ENCODE data around the gene CARNS1. TPM values are rescaled to one million over a fixed set of nuclear protein-coding genes. Genes with fewer than 3 reads are reported as not detected.

Gene CARNS1
- total RNA-seq, 2 experiments from 2014 or later, result 0.76 to 1.1 TPM

DNA sequence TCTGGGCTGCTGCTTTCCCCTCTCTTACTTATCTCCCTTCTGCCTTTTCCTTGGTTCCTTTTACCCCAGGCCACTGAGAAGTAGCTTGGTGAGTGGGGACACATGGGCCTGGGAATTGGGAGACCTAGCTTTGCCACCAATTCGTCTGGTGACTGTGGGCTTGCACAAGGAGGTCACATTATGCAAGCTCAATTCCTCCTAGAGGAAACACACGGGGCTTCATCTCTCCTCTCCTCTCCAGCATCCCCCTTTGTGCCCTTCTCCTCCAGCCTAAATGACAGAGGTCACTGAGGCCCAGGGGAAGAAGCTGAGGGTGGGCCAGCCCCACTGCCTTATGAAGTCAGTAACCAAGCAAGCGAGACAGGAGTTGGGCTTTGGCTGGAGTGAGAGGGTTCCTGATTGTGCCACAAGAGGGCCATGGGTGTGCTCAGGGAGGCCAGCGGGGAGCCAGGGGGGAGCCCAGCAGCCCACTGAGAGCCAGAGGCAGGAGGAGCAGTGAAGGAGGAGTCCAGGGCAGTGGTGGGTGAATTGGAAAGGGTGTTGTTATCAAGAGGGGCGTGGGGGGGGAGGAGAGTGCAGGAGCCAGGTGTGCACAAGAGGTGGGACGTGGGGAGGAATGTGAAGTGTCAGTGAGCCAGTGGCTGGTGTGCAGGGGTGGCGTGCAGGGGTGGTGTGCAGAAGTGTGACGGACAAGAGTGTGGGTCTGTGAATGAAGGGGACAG lies 44.1 kb upstream of the CARNS1 start:
- ChIA-PET CTCF (interaction anchor here (0.6 to 35.2 kb wide), 5 partner anchors 10 to 110 kb away, joined by 5 to 847 read pairs (median 6); partner anchors contain the start of gene POLD4), POLR2A (interaction anchor here (1.1 to 6.1 kb wide), 4 partner anchors 8 to 17 kb away, joined by 3 to 85 read pairs (median 4); partner anchors contain the start of gene POLD4)
- Mint-ChIP-seq H3K27ac (no peak overlapping the region), H3K27me3 (peaks cover 65% of the 10 kb centered on the region), H3K4me1 (peaks cover 54% of the 10 kb centered on the region), H3K9me3 (no peaks in the 10 kb centered on the region), H3K36me3 (ENCODE audit: low read depth) (no peaks in the 10 kb centered on the region), H3K4me3 (peak overlapping the region; percentile 64)
- no peak for DNase-seq

DNA sequence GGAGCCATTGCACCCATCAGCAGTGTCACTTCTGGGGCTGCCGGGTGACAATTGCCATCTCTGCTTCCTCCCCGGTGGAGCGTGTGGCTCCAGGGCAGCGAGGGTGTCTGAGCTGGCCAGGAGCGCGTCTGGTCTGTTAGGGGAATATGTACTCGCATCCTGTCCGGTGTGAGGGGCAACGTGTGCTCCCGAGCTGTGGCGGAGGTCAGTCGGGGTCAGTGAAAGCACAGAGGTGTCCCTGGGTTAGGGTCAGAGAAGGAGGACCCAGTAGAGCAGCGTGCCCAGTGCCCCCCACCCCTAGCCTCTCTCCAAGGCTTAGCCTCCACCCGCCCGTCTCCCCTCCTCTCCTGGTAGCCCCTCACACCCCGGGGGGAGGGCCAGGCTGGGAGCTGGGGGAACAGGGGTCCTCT lies 43.6 kb upstream of the CARNS1 start:
- no peaks in the 10 kb centered on the region for H3K9me3 Mint-ChIP-seq
- H3K4me1 Mint-ChIP-seq, result peaks cover 54% of the 10 kb centered on the region
- peaks cover 70% of the 10 kb centered on the region for H3K27me3 Mint-ChIP-seq
- no peak overlapping the region for H3K27ac Mint-ChIP-seq
- ChIA-PET CTCF (interaction anchor here (2.0 to 35.2 kb wide), 3 partner anchors 10 to 111 kb away, joined by 6 to 847 read pairs (median 49); partner anchors contain the start of gene POLD4), POLR2A (interaction anchor here (1.2 to 6.1 kb wide), 2 partner anchors 9 to 18 kb away, joined by 3 to 85 read pairs; partner anchors contain the start of gene POLD4)
- no peaks in the 10 kb centered on the region for H3K36me3 Mint-ChIP-seq (ENCODE audit: low read depth)
- H3K4me3 Mint-ChIP-seq, result peak overlapping the region; percentile 64
- no peak for DNase-seq

DNA sequence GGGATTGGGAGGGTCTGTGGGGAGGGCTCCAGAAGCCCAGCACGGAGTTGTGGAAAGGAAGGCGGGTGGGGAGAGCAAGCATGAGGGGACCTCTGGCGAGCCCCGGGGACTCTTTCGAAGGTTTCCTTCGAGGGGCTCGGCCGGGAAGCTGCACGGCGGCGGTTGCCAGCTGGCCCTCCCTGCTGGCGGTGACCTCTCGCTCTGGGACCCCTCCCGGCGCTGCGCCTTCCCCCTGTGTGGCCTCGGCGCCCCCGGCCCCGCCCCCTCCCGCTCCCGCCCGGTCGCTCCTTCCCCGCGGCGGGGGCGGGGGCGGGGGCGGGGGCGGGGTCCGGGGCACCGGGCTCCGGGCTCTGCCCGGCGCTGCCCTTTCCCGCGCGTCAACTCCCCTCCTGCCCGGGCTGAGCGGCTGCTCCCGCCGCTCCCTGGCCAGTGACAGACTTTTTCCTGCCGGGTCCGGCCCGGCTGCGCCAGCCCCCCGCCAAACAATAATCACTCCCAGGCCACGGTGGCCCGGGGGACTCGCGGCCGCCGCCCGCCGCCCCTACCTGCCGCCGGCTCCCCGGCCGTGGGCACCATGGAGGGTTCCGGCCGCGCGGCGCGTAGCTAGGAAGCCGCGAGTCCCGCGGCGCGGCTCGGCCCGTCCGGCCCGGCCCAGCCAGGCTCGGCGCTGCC lies 43.0 kb upstream of the CARNS1 start:
- H3K27me3 Mint-ChIP-seq, result peaks cover 73% of the 10 kb centered on the region
- H3K4me1 Mint-ChIP-seq, result peaks cover 54% of the 10 kb centered on the region
- no peaks in the 10 kb centered on the region for H3K36me3 Mint-ChIP-seq (ENCODE audit: low read depth)
- no peak for DNase-seq
- no peak overlapping the region for H3K27ac Mint-ChIP-seq
- no peaks in the 10 kb centered on the region for H3K9me3 Mint-ChIP-seq
- ChIA-PET POLR2A (interaction anchor here (0.6 to 6.1 kb wide), 6 partner anchors 9 to 101 kb away, joined by 3 to 85 read pairs (median 4); partner anchors contain the start of genes POLD4 and TMEM134), CTCF (interaction anchor here (6.0 to 35.2 kb wide), 2 partner anchors 9 to 15 kb away, joined by 49 to 847 read pairs; partner anchors contain the start of gene POLD4)
- H3K4me3 Mint-ChIP-seq, result no peak overlapping the region

DNA sequence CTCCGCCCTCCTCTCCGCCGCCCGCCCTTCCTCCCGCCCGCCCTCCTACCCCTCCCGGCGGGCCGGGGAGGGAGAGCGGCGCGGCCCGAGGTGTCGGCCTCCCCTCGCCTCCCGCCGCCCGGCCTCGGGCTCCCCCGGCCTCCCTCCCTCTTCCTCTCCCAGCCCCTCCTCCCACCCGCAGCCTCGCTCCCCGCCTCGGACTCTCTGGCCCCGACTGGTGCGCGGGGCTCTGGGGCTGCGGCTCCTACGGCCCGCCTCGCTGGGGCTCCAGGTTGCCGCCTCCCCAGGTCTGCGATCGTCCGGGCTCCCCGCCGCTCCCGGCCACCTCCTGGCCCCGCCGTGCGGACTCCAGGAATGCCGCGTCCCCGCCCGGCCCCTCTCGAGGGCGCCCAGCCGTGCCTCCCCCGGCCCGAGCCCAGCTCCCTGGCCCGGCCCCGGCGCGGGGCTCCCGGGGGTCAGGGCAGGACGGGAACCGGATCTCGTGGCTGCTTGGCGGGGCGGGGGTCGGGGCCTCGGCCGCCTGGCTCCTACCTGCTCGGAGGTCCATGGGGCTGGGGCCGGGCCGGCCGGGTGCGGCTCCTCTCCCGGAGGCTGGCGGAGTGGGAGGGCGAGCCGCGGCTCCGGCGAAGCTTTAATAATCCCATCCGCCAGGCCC lies 42.4 kb upstream of the CARNS1 start, which contains the start of gene CLCF1:
Gene CLCF1 (minus strand): TSS at position 606 of the 655 bp plus-strand sequence. CDS start 59 bp downstream, at position 547.
- Mint-ChIP-seq H3K27me3 (peaks cover 70% of the 10 kb centered on the region), H3K4me3 (peak within 1 kb of the TSS; percentile 82), H3K4me1 (peaks cover 49% of the 10 kb centered on the region), H3K27ac (peak within 1 kb of the TSS; percentile 56), H3K9me3 (no peaks in the 10 kb centered on the region), H3K36me3 (ENCODE audit: low read depth) (no peaks in the 10 kb centered on the region)
- POLR2A ChIA-PET, result interaction anchor here (1.2 to 6.1 kb wide), 5 partner anchors 12 to 133 kb away, joined by 3 to 85 read pairs (median 4); partner anchors contain the start of genes POLD4 and TMEM134
- DNase-seq, result no peak
- CTCF ChIA-PET, result interaction anchor here (1.1 to 35.2 kb wide), 7 partner anchors 8 to 42 kb away, joined by 3 to 847 read pairs (median 12); partner anchors contain the start of genes POLD4 and PPP1CA

DNA sequence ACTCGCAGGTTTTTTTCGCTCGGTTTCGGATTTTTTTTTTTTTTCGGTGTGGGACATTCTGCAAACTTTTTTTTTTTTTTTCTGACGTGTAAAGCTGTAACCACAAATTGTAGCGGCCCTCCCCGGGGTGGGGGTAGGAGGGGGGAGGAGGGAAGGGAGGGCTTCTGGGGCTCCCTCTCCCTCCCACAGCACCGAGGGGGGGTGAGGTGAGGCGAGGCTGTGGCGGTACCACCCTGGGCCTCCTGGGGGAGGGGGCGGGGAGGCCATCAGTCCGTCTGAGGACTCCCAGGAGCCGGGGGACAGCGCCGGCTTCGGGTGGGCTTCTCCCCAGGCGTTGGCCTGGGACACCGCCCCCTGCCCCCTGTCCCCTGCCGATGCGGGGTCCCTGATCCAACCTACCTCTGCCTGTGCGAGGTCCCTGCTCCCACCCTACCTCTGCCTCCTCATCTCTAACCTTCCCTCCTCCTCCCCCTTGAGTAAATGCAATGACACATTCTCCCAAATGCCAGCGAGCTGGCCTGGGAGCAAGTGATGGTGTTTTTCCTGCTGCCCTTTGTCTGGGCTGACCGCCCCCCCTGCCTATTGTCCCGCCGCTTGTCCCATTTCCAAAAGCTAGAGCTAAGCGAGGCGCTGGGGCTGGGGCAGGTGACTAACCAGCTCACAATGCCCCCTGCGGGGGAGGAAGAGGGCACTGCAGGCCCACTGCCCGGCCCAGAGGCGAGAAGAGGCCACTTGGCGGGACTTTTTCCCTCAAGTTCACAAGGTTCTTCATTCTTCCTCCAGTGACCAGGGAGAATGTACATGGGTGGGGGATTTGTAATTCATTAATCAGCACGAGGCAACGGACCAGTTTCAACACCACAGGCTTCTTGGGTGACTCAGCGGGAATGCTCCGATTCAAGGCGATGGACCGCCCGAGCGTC lies 41.6 kb upstream of the CARNS1 start:
- peak overlapping the region; percentile 56 for H3K27ac Mint-ChIP-seq
- H3K4me1 Mint-ChIP-seq, result peaks cover 41% of the 10 kb centered on the region
- peak overlapping the region; percentile 82 for H3K4me3 Mint-ChIP-seq
- ChIA-PET POLR2A (interaction anchor here (0.9 to 6.1 kb wide), 6 partner anchors 10 to 134 kb away, joined by 3 to 85 read pairs (median 4); partner anchors contain the start of genes POLD4 and TMEM134), CTCF (interaction anchor here (0.9 to 35.2 kb wide), 7 partner anchors 9 to 48 kb away, joined by 3 to 847 read pairs (median 4); partner anchors contain the start of genes POLD4 and PPP1CA)
- no peaks in the 10 kb centered on the region for H3K9me3 Mint-ChIP-seq
- DNase-seq, result peak; percentile 72
- H3K27me3 Mint-ChIP-seq, result peaks cover 64% of the 10 kb centered on the region
- no peaks in the 10 kb centered on the region for H3K36me3 Mint-ChIP-seq (ENCODE audit: low read depth)

DNA sequence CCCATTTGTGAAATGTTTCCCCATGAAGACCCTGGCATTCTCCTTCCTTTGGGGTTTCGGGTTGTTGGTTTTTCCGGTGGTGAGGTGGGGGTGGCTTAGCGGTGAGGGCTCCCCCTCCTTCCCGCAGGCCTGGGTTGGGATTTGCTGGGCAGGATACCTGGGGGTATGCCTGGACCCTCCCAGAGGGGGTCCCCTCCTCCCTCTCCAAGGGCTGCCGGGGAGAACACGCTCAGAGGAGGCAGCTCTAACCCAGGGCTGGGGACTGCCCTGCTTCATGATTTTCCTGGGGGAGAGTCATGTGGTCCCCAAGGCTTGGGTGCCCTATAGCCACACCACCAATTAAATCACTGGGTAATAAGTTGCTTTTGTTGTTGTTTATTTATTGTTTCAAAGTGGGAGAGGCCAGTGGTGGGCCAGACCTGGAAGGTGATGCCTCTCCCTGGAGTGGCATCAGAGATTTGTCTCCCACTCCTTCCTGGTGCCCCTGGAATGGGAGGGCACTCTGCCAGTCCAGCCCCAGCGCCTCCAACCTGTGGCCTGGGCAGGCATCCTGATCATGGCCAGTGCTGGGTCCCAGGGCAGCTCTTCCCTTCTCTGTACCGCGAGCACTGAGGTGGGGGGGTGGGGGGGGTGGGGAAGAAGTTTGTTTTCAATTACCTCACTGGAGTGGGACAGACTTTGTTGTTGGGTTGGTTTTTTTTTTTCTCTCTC lies 40.8 kb upstream of the CARNS1 start:
- peaks cover 32% of the 10 kb centered on the region for H3K4me1 Mint-ChIP-seq
- H3K4me3 Mint-ChIP-seq, result peak overlapping the region; percentile 32
- no peak for DNase-seq
- H3K36me3 Mint-ChIP-seq (ENCODE audit: low read depth), result no peaks in the 10 kb centered on the region
- no peak overlapping the region for H3K27ac Mint-ChIP-seq
- H3K27me3 Mint-ChIP-seq, result peaks cover 59% of the 10 kb centered on the region
- no peaks in the 10 kb centered on the region for H3K9me3 Mint-ChIP-seq
- POLR2A ChIA-PET, result interaction anchor here (0.9 to 8.7 kb wide), 5 partner anchors 11 to 135 kb away, joined by 3 to 122 read pairs (median 6); partner anchors contain the start of genes POLD4 and TMEM134
- CTCF ChIA-PET, result interaction anchor here (0.9 to 35.2 kb wide), 7 partner anchors 8 to 49 kb away, joined by 3 to 847 read pairs (median 4); partner anchors contain the start of genes POLD4 and PPP1CA

DNA sequence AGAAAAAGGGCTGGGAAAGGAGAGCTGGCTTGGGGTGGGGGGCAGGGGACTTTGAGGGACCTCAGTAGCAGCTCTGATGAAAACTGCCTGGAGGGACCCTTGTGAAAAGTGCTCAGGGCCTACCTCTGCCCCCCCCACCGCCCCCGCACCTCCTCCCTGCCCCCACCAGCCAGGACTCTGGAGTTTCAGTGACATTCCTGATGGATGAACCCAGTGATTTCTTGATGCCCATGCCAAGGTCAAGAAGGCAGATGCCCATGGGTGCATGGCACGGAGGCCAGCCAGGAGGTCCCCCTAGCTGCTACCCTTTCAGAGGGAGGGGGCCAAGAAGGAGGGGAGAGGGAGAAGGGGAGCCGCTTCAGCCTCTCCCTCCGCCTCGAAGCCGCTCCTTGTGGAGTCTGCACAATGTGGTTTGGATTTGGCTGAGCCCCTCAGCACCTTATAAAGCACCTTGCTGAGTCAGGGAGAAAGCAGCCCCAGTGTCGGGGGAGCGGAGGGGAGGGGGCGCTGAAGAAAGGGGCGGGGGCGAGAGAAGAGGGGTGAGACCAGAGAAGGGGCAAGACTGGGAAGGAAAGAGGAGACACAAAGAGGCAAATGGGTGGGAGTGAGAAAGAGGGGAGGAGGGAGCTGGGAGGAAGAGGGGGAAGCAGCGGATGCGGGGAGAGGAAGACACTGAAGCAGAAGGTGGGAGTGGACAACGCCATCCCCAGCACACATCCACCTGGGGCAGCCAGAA lies 40.0 kb upstream of the CARNS1 start:
- no peak overlapping the region for H3K27ac Mint-ChIP-seq
- ChIA-PET POLR2A (interaction anchor here (1.1 to 8.7 kb wide), 4 partner anchors 16 to 30 kb away, joined by 3 to 122 read pairs (median 8); partner anchors contain the start of genes POLD4, PPP1CA and RAD9A), CTCF (interaction anchor here (1.4 to 35.2 kb wide), 3 partner anchors 18 to 30 kb away, joined by 3 to 847 read pairs (median 17); partner anchors contain the start of genes POLD4 and PPP1CA)
- H3K4me3 Mint-ChIP-seq, result no peak overlapping the region
- peaks cover 27% of the 10 kb centered on the region for H3K4me1 Mint-ChIP-seq
- H3K9me3 Mint-ChIP-seq, result no peaks in the 10 kb centered on the region
- H3K27me3 Mint-ChIP-seq, result peaks cover 54% of the 10 kb centered on the region
- no peaks in the 10 kb centered on the region for H3K36me3 Mint-ChIP-seq (ENCODE audit: low read depth)
- no peak for DNase-seq

DNA sequence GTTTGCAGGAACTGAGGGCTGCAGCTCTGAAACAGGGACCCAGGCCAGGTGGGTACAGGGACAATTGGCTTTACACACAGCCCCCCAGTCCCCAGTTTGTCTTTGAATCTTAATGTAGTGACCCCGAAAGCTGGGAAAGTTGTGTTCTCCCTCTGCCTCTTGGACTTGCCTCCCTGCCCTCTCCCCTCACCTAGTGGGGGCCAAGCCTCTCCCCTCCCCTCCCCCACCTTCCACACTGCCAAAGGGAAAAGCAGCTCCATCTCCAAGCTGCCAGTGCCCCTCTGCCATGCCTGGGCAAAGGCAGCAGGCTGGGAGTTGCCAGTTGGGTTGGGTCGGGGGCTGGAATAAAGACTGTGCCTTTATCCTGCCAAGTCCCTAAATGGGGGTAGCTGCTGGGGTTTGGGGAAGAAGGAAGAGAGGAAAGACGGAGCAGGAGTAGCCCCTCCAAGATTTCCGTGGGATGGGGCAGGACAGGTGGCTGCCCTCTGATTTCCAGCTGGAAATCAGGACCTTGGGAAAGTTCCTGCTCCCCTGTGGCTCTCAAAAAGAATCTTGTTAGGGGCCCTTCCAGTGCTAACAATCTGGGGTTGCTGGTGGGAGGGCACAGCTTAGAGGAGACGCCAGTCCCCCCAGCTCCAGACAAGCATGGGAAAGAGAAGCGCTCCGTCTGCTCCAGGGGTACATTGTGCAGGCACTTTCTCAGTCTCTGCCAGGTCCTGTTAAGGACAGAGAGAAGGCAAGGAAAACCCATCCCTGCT lies 39.2 kb upstream of the CARNS1 start:
- Mint-ChIP-seq H3K4me3 (no peak overlapping the region), H3K27ac (no peak overlapping the region), H3K36me3 (ENCODE audit: low read depth) (no peaks in the 10 kb centered on the region), H3K9me3 (no peaks in the 10 kb centered on the region), H3K4me1 (peaks cover 21% of the 10 kb centered on the region), H3K27me3 (peaks cover 51% of the 10 kb centered on the region)
- ChIA-PET CTCF (interaction anchor here (1.4 to 35.2 kb wide), 3 partner anchors 19 to 30 kb away, joined by 3 to 847 read pairs (median 17); partner anchors contain the start of genes POLD4 and PPP1CA), POLR2A (interaction anchor here (1.1 to 8.7 kb wide), 4 partner anchors 16 to 31 kb away, joined by 3 to 122 read pairs (median 8); partner anchors contain the start of genes POLD4, PPP1CA and RAD9A)
- no peak for DNase-seq

DNA sequence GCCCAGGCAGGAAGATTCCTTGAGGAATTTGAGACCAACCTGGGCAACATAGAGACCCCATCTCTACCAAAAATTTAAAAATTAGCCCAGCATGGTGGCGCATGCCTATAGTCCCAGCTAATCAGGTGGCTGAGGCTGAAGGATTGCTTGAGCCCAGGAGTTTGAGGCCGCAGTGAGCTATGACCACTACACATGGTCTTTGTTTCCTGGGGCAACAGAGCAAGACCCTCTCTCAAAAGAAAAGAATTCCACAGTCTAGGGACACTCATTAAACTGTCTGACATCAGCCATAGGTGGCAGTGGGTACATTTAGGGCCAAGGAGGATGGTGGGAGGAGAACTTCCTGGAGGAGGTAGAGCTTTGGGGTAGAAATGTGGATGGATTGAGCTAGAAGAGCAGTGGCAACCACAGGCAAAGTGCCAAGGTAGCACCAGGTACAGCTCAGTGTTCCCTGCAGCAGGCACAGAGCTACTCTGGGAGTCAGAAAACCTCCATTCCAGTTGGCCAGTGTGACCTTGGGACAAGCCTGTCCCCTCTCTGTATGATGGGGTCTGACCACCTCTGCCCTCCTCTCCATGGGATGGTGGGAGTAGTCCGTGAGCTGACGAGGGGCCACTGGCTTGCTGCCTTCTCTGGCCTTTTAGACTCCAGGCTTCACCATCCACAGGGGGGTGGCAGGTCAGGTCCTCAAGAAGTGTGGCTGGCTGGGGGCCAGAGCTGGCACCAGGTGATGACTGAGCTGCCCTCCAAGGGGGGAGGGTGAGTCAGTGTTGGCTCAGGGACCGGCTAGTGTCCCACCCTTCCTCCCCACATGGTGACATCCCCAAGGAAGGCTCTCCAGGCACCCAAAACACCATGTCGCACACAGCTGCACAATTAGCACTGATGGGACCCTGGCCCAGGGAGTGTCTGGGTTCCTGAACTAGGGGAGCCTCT lies 38.3 kb upstream of the CARNS1 start:
- ChIA-PET CTCF (interaction anchor here (1.4 to 35.2 kb wide), 3 partner anchors 20 to 31 kb away, joined by 3 to 847 read pairs (median 17); partner anchors contain the start of genes POLD4 and PPP1CA), POLR2A (interaction anchor here (1.1 to 8.7 kb wide), 4 partner anchors 15 to 32 kb away, joined by 3 to 122 read pairs (median 8); partner anchors contain the start of genes POLD4, PPP1CA and RAD9A)
- Mint-ChIP-seq H3K4me3 (no peak overlapping the region), H3K27me3 (peaks cover 47% of the 10 kb centered on the region), H3K36me3 (ENCODE audit: low read depth) (no peaks in the 10 kb centered on the region), H3K27ac (no peak overlapping the region), H3K4me1 (peaks cover 15% of the 10 kb centered on the region), H3K9me3 (no peaks in the 10 kb centered on the region)
- DNase-seq, result no peak

Data from activated CD4-positive, alpha-beta memory T cell treated with anti-CD3 and anti-CD28 coated beads, Interleukin-2, amount 10 ng/mL, durations not matched to agents 7 days and 5 days (primary cell).